22Rv1 (cell line): ENCODE data around the gene ARHGAP21.
"Not testable (repeated sequence)": the region's sequence is repeated elsewhere in the genome, so short reads cannot be mapped to it uniquely, and the experiment has no call there.

ENCODE experiments used
- H3K27ac ChIP-seq: fragments of 450-650 bp; 2 replicates; pipeline ENCODE4 v1.5.1; 2017
- ZFX ChIP-seq: fragments of 450-650 bp; IDR thresholded peaks from 2 replicates; pipeline ENCODE4 v1.6.1; 2017; ENCODE audit warnings: antibody characterized with exemption, borderline replicate concordance
- TF ChIP-seq, protein P1 (sequence below): fragments of 450-650 bp; IDR thresholded peaks from 2 replicates; pipeline ENCODE4 v1.5.1; 2017; ENCODE audit warnings: mild to moderate bottlenecking

The ARHGAP21 gene

GRCh38 chr10:24669285-24669852 is 54.3 kb downstream of the ARHGAP21 start:
- TF ChIP-seq ZFX, result no peak
- TF ChIP-seq, protein P1, sequence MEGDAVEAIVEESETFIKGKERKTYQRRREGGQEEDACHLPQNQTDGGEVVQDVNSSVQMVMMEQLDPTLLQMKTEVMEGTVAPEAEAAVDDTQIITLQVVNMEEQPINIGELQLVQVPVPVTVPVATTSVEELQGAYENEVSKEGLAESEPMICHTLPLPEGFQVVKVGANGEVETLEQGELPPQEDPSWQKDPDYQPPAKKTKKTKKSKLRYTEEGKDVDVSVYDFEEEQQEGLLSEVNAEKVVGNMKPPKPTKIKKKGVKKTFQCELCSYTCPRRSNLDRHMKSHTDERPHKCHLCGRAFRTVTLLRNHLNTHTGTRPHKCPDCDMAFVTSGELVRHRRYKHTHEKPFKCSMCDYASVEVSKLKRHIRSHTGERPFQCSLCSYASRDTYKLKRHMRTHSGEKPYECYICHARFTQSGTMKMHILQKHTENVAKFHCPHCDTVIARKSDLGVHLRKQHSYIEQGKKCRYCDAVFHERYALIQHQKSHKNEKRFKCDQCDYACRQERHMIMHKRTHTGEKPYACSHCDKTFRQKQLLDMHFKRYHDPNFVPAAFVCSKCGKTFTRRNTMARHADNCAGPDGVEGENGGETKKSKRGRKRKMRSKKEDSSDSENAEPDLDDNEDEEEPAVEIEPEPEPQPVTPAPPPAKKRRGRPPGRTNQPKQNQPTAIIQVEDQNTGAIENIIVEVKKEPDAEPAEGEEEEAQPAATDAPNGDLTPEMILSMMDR, result no peak
- no peak overlapping the region for H3K27ac ChIP-seq

- H3K27ac ChIP-seq, result no peak overlapping the region
- TF ChIP-seq ZFX, result no peak
Measured at GRCh38 chr10:24668247-24668646, 55.4 kb downstream of the ARHGAP21 start.

GRCh38 chr10:24664991-24665390 is 58.7 kb downstream of the ARHGAP21 start:
- no peak for TF ChIP-seq ZFX
- TF ChIP-seq, protein P1, result no peak
- no peak overlapping the region for H3K27ac ChIP-seq

DNA sequence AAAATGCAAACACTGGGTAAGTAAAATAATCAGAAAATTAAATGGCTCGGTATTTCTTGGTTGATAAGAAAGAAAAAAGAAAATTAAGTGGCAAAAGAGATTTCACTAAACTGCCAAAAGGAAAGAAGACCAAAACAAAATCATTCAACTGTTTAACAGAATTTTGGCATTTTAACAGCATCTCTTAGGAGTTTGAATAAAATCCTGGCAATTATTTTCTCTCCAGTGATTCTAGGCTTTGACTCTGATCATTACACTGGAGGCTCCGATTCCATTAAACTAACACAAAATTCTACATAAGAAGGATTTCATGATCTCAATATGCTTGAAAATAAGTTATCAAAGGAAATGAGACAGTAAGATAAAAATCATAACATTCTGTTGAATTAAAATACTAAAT is 62.3 kb downstream of the ARHGAP21 start:
- no peak for TF ChIP-seq ZFX
- TF ChIP-seq, protein P1, result no peak
- H3K27ac ChIP-seq, result no peak overlapping the region

- not testable (repeated sequence) for H3K27ac ChIP-seq
Measured at GRCh38 chr10:24658319-24658718, 65.4 kb downstream of the ARHGAP21 start.

DNA sequence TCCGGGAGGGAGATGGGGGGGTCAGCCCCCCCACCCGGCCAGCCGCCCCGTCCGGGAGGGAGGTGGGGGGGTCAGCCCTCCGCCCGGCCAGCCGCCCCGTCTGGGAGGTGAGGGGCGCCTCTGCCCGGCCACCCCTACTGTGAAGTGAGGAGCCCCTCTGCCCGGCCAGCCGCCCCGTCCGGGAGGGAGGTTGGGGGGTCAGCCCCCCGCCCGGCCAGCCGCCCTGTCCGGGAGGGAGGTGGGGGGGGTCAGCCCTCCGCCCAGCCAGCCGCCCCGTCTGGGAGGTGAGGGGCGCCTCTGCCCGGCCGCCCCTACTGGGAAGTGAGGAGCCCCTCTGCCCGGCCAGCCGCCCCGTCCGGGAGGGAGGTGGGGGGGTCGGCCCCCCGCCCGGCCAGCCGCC is 67.4 kb downstream of the ARHGAP21 start:
- not testable (repeated sequence) for H3K27ac ChIP-seq

DNA sequence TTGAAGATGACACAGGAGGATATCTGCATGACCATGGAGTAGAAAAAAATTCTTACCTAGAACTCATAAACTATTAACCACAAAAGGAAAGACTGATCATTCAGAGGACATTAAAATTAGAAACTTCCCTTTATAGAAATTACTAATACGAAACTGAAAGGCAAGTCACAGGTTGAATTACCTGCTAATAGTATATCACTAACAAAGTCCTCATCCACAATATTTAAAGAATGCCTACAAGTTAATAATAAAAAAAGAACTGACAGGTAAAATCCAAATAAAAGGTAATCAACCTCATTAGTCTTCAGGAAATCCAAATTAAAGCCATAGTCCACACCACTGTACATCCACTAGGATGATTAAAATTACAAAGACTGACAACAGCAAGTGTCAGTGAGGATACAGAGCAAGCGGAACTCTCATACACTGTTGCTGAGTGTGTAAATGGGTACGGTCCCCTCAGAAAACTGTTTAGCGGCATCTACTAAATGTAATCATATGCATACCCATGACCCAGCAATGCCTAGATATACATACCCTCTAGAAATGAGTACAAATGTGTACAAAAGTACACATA is 71.2 kb downstream of the ARHGAP21 start:
- no peak for TF ChIP-seq ZFX
- TF ChIP-seq, protein P1, result no peak
- no peak overlapping the region for H3K27ac ChIP-seq

- TF ChIP-seq ZFX, result no peak
- TF ChIP-seq, protein P1, result no peak
- no peak overlapping the region for H3K27ac ChIP-seq
Measured at GRCh38 chr10:24651923-24652322, 71.8 kb downstream of the ARHGAP21 start.

DNA sequence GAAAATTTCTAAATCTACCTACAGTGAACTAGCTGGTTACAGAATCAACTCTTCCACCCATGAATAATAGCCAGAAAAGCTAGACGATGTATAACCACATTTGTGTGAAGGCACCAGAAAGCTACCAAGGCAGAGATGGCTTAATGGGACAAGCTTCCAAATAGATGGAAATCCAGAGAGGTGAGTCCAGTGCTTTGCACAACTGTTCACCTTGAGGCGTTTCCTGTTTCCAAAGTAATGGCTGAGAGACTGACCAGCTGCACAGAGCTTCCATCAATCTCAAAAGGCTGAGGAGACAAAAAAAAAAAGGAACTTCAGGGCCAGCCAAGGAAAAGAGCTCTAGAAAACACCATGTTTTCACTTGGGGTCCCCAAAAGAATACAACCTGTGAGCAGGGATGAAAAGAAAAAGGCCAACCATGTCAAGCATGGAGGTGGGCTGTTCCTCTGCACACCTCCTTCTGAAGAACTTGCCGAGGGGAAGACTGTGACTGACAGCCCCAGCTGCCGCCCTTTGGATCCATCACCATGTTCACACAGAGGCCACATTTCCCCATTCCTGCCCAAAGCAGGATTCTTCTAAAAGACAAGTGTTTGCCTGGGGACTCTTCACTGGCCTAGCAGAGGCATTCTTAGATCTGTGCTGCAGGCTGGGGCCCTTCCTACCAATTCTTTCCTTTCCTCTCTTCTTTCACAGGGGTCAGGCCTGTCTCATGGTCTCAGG is 72.9 kb downstream of the ARHGAP21 start:
- TF ChIP-seq, protein P1, result no peak
- no peak for TF ChIP-seq ZFX
- no peak overlapping the region for H3K27ac ChIP-seq
